Measurements from ENCODE around the gene PCYT2.

Gene PCYT2

GRCh38 chr17:81909231-81909630 is 2.0 kb downstream of the PCYT2 start:
- DNase-seq (ENCODE audit: low read depth, low spot score) = no peak
- POLR2A ChIA-PET = no interaction called here

DNA sequence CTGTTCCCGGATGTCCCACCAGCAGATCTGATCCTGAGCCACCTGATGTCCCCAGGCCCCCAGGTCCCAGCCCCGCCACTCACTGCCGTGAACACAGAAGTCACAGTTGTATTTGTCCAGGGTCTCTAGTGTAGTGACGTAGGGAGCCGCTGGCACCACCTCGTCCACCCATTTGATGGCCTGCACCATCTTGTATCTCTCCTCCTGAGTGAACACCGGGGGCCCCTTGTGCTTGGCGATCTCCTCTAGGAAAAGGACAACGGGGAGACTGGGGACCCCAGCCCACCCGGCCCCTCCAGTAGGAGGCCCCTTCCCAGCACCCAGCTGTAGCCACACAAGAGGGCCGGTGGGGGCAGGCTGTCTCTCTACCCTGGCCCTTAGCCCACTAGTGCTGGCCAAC is 2.4 kb downstream of the PCYT2 start:
- ChIA-PET CTCF (no interaction called here), POLR2A (no interaction called here)
- no peak for TF ChIP-seq CTCF (IDR thresholded peaks at IDR 0.05; ENCODE audit: insufficient read depth, low read length, missing control alignments)
- no peak for DNase-seq (ENCODE audit: low read depth, low spot score)
- no peak overlapping the region for H3K4me3 ChIP-seq (ENCODE audit: low read depth, low read length)

More at GRCh38 chr17:81909231-81909630, 2.0 kb downstream of the PCYT2 start:
- no peak for TF ChIP-seq CTCF (IDR thresholded peaks at IDR 0.05; ENCODE audit: insufficient read depth, low read length, missing control alignments)
- CTCF ChIA-PET = interaction anchor here (1.1 kb wide), 1 partner anchor 20 kb away, joined by 5 read pairs; no protein-coding TSS in a partner anchor
- no peak overlapping the region for H3K4me3 ChIP-seq (ENCODE audit: low read depth, low read length)

DNA sequence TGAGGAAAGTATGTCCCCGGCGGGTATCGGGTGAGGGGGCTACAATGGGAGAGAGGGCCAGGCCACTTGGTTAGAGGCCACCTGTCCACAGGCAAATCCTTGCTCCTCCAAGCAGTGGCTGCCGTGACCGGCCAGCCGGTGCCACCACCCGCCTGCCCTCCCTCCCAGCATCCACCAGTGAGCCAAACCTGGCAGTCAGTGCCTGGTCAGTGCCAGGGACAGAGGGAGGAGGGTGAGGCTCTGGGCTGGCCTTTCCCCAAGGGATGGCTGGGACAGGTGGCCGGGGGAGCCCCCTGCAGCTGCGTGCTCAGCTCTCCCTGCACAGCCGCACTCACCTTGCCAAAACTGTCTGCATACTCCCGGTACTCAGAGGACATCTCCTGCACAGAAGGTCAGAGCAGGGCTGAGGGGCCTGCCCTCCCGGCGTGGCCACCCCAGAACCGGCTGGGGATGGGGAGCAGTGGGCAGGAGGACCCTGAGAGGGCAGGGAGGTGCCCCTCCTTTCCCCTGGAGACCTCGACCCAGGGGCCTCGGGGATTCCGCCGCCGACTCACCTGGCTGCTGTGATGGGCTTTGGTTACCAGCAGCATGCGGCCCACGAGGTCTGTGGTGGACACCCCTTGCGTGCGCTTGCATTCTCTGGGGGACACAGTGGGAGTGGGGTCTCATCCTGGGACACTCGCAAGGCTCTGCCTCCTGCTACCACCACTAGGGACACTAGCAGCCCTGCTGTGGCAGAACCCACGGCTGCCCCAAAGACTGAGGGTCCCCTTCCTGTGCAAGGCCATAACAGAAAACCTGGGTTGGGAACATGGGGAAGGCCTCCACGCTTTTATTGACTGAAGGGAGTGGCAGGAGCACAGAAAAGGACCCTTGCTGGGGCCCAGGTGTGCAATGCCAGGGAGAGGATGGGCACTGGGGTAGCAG is 3.7 kb downstream of the PCYT2 start:
- no peak for DNase-seq (ENCODE audit: low read depth, low spot score)
- TF ChIP-seq CTCF (IDR thresholded peaks at IDR 0.05; ENCODE audit: insufficient read depth, low read length, missing control alignments) = no peak
- POLR2A ChIA-PET = no interaction called here
- H3K4me3 ChIP-seq (ENCODE audit: low read depth, low read length) = no peak overlapping the region
- CTCF ChIA-PET = no interaction called here

GRCh38 chr17:81906476-81907218 is 4.6 kb downstream of the PCYT2 start:
- no peak for DNase-seq (ENCODE audit: low read depth, low spot score)
- ChIA-PET POLR2A (no interaction called here), CTCF (no interaction called here)
- no peak overlapping the region for H3K4me3 ChIP-seq (ENCODE audit: low read depth, low read length)
- TF ChIP-seq CTCF (IDR thresholded peaks at IDR 0.05; ENCODE audit: insufficient read depth, low read length, missing control alignments) = no peak

DNA sequence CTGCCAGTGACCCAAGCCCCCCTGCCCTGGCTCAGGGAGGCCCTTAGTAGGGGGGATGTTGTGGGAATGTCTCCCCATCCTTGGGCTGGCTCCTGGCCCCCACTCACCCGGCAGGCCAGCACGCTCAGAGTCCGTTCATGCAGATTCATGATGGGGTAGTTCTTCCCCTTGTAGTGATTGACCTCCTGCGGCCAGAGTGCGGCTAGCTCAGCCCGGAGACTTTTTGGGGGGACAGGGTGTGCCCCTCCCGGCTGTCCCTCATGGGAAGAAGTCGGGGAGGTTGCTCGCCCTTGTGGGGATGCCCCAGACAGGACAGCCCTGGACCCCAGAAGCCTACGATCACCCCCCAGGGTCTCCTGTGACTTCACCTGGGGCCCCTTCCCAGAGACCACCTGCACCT is 5.2 kb downstream of the PCYT2 start:
- POLR2A ChIA-PET = no interaction called here
- CTCF ChIA-PET = no interaction called here
- no peak for DNase-seq (ENCODE audit: low read depth, low spot score)
- no peak for TF ChIP-seq CTCF (IDR thresholded peaks at IDR 0.05; ENCODE audit: insufficient read depth, low read length, missing control alignments)
- H3K4me3 ChIP-seq (ENCODE audit: low read depth, low read length) = no peak overlapping the region

DNA sequence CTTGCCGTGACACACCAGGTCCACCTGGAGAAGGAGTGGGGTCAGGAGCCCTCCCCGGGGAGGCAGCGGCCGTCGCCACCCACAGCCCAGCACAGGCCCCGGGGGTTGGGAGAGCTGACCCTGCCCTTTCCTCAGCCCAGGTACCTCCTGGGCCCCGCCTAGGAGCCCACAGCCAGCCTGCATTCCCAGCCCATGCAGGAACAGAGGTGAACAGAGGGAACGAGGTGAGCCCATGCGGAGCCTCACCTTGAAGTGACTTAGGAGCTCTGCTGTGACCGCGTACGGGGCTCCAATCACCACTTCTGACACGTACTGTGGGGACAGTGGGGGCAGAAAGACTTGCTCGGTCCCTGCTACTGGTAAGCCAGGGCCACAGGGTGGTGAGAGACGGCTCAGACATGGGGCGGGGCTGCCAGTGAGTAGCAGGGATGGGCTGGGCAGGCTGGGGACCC is 5.7 kb downstream of the PCYT2 start:
- CTCF ChIA-PET = no interaction called here
- no peak for TF ChIP-seq CTCF (IDR thresholded peaks at IDR 0.05; ENCODE audit: insufficient read depth, low read length, missing control alignments)
- no peak overlapping the region for H3K4me3 ChIP-seq (ENCODE audit: low read depth, low read length)
- POLR2A ChIA-PET = no interaction called here
- no peak for DNase-seq (ENCODE audit: low read depth, low spot score)
